ENCODE results near the gene CRYL1. TPM values are rescaled to one million over a fixed set of nuclear protein-coding genes. Genes with fewer than 3 reads are reported as not detected.

The CRYL1 gene
- total and polyA plus RNA-seq, 4 donors: 21.9 to 72.1 (median 35.4) TPM

GRCh38 chr13:20501592-20501991, 24.1 kb downstream of the CRYL1 start:
- no peak for ATAC-seq (ENCODE audit: low FRiP score)
- Histone ChIP-seq H3K9me3 (ENCODE audit: control insufficient read depth, low read length) (no peaks in the 10 kb centered on the region), H3K4me1 (ENCODE audit: control insufficient read depth in 1 of 2, insufficient read depth in 2 of 2, low read length in 2 of 2) (no peaks in the 10 kb centered on the region), H3K36me3 (ENCODE audit: control insufficient read depth in 1 of 2, insufficient read depth in 2 of 2, low read length in 1 of 2) (peaks cover 0 to 2% of the 10 kb centered on the region in 2 donors), H3K27ac (ENCODE audit: low read depth in 1 of 2, low read length in 2 of 2) (no peak overlapping the region), H3K4me3 (ENCODE audit: low read length in 2 of 2) (no peak overlapping the region), H3K27me3 (ENCODE audit: control insufficient read depth in 1 of 2, insufficient read depth in 2 of 2, low read length in 1 of 2) (no peaks in the 10 kb centered on the region)
- DNase-seq: no peak
- intact Hi-C loops (cut with DNase I): no loop called here
- 62 to 65% methylated on average over 4 of the region's 4 CpGs for WGBS, 2 donors

GRCh38 chr13:20501120-20501519, 24.5 kb downstream of the CRYL1 start:
- Histone ChIP-seq H3K9me3 (ENCODE audit: control insufficient read depth, low read length) (no peaks in the 10 kb centered on the region), H3K4me1 (ENCODE audit: control insufficient read depth in 1 of 2, insufficient read depth in 2 of 2, low read length in 2 of 2) (no peaks in the 10 kb centered on the region), H3K27ac (ENCODE audit: low read depth in 1 of 2, low read length in 2 of 2) (no peak overlapping the region), H3K4me3 (ENCODE audit: low read length in 2 of 2) (no peak overlapping the region), H3K36me3 (ENCODE audit: control insufficient read depth in 1 of 2, insufficient read depth in 2 of 2, low read length in 1 of 2) (peaks cover 0 to 2% of the 10 kb centered on the region in 2 donors), H3K27me3 (ENCODE audit: control insufficient read depth in 1 of 2, insufficient read depth in 2 of 2, low read length in 1 of 2) (no peaks in the 10 kb centered on the region)
- ATAC-seq (ENCODE audit: low FRiP score) (no peak), DNase-seq (no peak)
- 88 to 94% methylated on average over 2 of the region's 2 CpGs for WGBS, 2 donors
- intact Hi-C loops (cut with DNase I): no loop called here

- intact Hi-C loops (cut with DNase I): loop anchor here (5.0 to 10.0 kb wide), 2 partner anchors 205 to 427 kb away; partner anchors contain the start of gene IL17D (in 1 of the 2)
- ATAC-seq (ENCODE audit: low FRiP score) (no peak), DNase-seq (no peak)
- Histone ChIP-seq H3K4me1 (ENCODE audit: control insufficient read depth in 1 of 2, insufficient read depth in 2 of 2, low read length in 2 of 2) (no peaks in the 10 kb centered on the region), H3K36me3 (ENCODE audit: control insufficient read depth in 1 of 2, insufficient read depth in 2 of 2, low read length in 1 of 2) (peaks cover 0 to 2% of the 10 kb centered on the region in 2 donors), H3K27ac (ENCODE audit: low read depth in 1 of 2, low read length in 2 of 2) (no peak overlapping the region), H3K27me3 (ENCODE audit: control insufficient read depth in 1 of 2, insufficient read depth in 2 of 2, low read length in 1 of 2) (no peaks in the 10 kb centered on the region), H3K4me3 (ENCODE audit: low read length in 2 of 2) (no peak overlapping the region), H3K9me3 (ENCODE audit: control insufficient read depth, low read length) (no peaks in the 10 kb centered on the region)
- 87 to 90% methylated on average over 2 of the region's 2 CpGs for WGBS, 2 donors
Observed at GRCh38 chr13:20499986-20500385, 25.7 kb downstream of the CRYL1 start.

GRCh38 chr13:20498659-20499058, 27.0 kb downstream of the CRYL1 start:
- no peak for ATAC-seq (ENCODE audit: low FRiP score)

GRCh38 chr13:20498129-20498528, 27.5 kb downstream of the CRYL1 start:
- DNase-seq (no peak), ATAC-seq (ENCODE audit: low FRiP score) (no peak)
- 64 to 66% methylated on average over 5 of the region's 5 CpGs for whole genome bisulfite sequencing, 2 donors
- Histone ChIP-seq H3K27ac (ENCODE audit: low read depth in 1 of 2, low read length in 2 of 2) (no peak overlapping the region), H3K27me3 (ENCODE audit: control insufficient read depth in 1 of 2, insufficient read depth in 2 of 2, low read length in 1 of 2) (no peaks in the 10 kb centered on the region), H3K36me3 (ENCODE audit: control insufficient read depth in 1 of 2, insufficient read depth in 2 of 2, low read length in 1 of 2) (no peaks in the 10 kb centered on the region), H3K9me3 (ENCODE audit: control insufficient read depth, low read length) (no peaks in the 10 kb centered on the region), H3K4me1 (ENCODE audit: control insufficient read depth in 1 of 2, insufficient read depth in 2 of 2, low read length in 2 of 2) (no peaks in the 10 kb centered on the region), H3K4me3 (ENCODE audit: low read length in 2 of 2) (no peak overlapping the region)
- intact Hi-C loops (cut with DNase I): loop anchor here (5.0 to 10.0 kb wide), 2 partner anchors 207 to 429 kb away; partner anchors contain the start of gene IL17D (in 1 of the 2)

More at GRCh38 chr13:20498659-20499058, 27.0 kb downstream of the CRYL1 start:
- H3K9me3 ChIP-seq (ENCODE audit: control insufficient read depth, low read length): no peaks in the 10 kb centered on the region
- DNase-seq: no peak
- intact Hi-C loops (cut with DNase I): loop anchor here (5.0 to 10.0 kb wide), 2 partner anchors 206 to 429 kb away; partner anchors contain the start of gene IL17D (in 1 of the 2)
- H3K27ac ChIP-seq (ENCODE audit: low read depth in 1 of 2, low read length in 2 of 2): no peak overlapping the region
- H3K36me3 ChIP-seq (ENCODE audit: control insufficient read depth in 1 of 2, insufficient read depth in 2 of 2, low read length in 1 of 2): peaks cover 0 to 2% of the 10 kb centered on the region in 2 donors
- H3K4me1 ChIP-seq (ENCODE audit: control insufficient read depth in 1 of 2, insufficient read depth in 2 of 2, low read length in 2 of 2): no peaks in the 10 kb centered on the region
- no peak overlapping the region for H3K4me3 ChIP-seq (ENCODE audit: low read length in 2 of 2)
- no peaks in the 10 kb centered on the region for H3K27me3 ChIP-seq (ENCODE audit: control insufficient read depth in 1 of 2, insufficient read depth in 2 of 2, low read length in 1 of 2)

- Histone ChIP-seq H3K27me3 (ENCODE audit: control insufficient read depth in 1 of 2, insufficient read depth in 2 of 2, low read length in 1 of 2) (no peaks in the 10 kb centered on the region), H3K36me3 (ENCODE audit: control insufficient read depth in 1 of 2, insufficient read depth in 2 of 2, low read length in 1 of 2) (no peaks in the 10 kb centered on the region), H3K27ac (ENCODE audit: low read depth in 1 of 2, low read length in 2 of 2) (no peak overlapping the region), H3K4me1 (ENCODE audit: control insufficient read depth in 1 of 2, insufficient read depth in 2 of 2, low read length in 2 of 2) (no peaks in the 10 kb centered on the region), H3K9me3 (ENCODE audit: control insufficient read depth, low read length) (no peaks in the 10 kb centered on the region), H3K4me3 (ENCODE audit: low read length in 2 of 2) (no peak overlapping the region)
- ATAC-seq (ENCODE audit: low FRiP score): no peak
- 77 to 79% methylated on average over 10 of the region's 10 CpGs for WGBS, 2 donors
- no peak for DNase-seq
- intact Hi-C loops (cut with DNase I): loop anchor here (5.0 to 10.0 kb wide), 2 partner anchors 208 to 430 kb away; partner anchors contain the start of gene IL17D (in 1 of the 2)
Observed at GRCh38 chr13:20497006-20497775, 28.5 kb downstream of the CRYL1 start.

GRCh38 chr13:20495087-20496023, 30.3 kb downstream of the CRYL1 start:
- peak; percentile 89 for ATAC-seq (ENCODE audit: low FRiP score)
- Histone ChIP-seq H3K4me3 (ENCODE audit: low read length in 2 of 2) (no peak overlapping the region), H3K9me3 (ENCODE audit: control insufficient read depth, low read length) (no peaks in the 10 kb centered on the region), H3K36me3 (ENCODE audit: control insufficient read depth in 1 of 2, insufficient read depth in 2 of 2, low read length in 1 of 2) (no peaks in the 10 kb centered on the region), H3K4me1 (ENCODE audit: control insufficient read depth in 1 of 2, insufficient read depth in 2 of 2, low read length in 2 of 2) (no peaks in the 10 kb centered on the region), H3K27me3 (ENCODE audit: control insufficient read depth in 1 of 2, insufficient read depth in 2 of 2, low read length in 1 of 2) (no peaks in the 10 kb centered on the region), H3K27ac (ENCODE audit: low read depth in 1 of 2, low read length in 2 of 2) (no peak overlapping the region)
- 23% methylated on average over 14 of the region's 14 CpGs for WGBS, 2 donors
- intact Hi-C loops (cut with DNase I): loop anchor here (2.0 to 10.0 kb wide), 4 partner anchors 209 to 432 kb away; partner anchors contain the start of gene IL17D (in 1 of the 2)
- peak in 1 of 2 donors; percentile 53 for DNase-seq

GRCh38 chr13:20494656-20495055, 31.0 kb downstream of the CRYL1 start:
- 44 to 47% methylated on average over 8 of the region's 8 CpGs for WGBS, 2 donors
- no peaks in the 10 kb centered on the region for H3K9me3 ChIP-seq (ENCODE audit: control insufficient read depth, low read length)
- H3K36me3 ChIP-seq (ENCODE audit: control insufficient read depth in 1 of 2, insufficient read depth in 2 of 2, low read length in 1 of 2): no peaks in the 10 kb centered on the region
- no peaks in the 10 kb centered on the region for H3K27me3 ChIP-seq (ENCODE audit: control insufficient read depth in 1 of 2, insufficient read depth in 2 of 2, low read length in 1 of 2)
- H3K4me3 ChIP-seq (ENCODE audit: low read length in 2 of 2): no peak overlapping the region
- H3K27ac ChIP-seq (ENCODE audit: low read depth in 1 of 2, low read length in 2 of 2): no peak overlapping the region
- ATAC-seq (ENCODE audit: low FRiP score) (no peak), DNase-seq (no peak)
- no peaks in the 10 kb centered on the region for H3K4me1 ChIP-seq (ENCODE audit: control insufficient read depth in 1 of 2, insufficient read depth in 2 of 2, low read length in 2 of 2)
- intact Hi-C loops (cut with DNase I): loop anchor here (2.0 to 10.0 kb wide), 5 partner anchors 210 to 433 kb away; partner anchors contain the start of gene IL17D (in 1 of the 2)
